HL-60 (cell line): ENCODE results near the gene BSG.
A peak's percentile ranks its signal among the peaks of the same experiment; 100 is the strongest.

Experiments
- DNase-seq, 2 experiments: peaks; one replicate each; pipeline ENCODE4 v3.0.0-alpha.2; 2010 to 2020; ENCODE audit warnings: low read depth in 1 of 2, low spot score in 1 of 2
- H3K27ac ChIP-seq: fragments of 250-450 bp; sonication (Bioruptor Pico); replicated peaks from 2 replicates; pipeline ENCODE4 v1.5.1; 2020; ENCODE audit warnings: mild to moderate bottlenecking, moderate library complexity
- H3K27me3 ChIP-seq: fragments of 250-450 bp; sonication (Bioruptor Pico); 2 replicates; pipeline ENCODE4 v1.5.1; 2021; ENCODE audit warnings: mild to moderate bottlenecking, moderate library complexity; ENCODE audit not compliant: insufficient read depth, poor library complexity, severe bottlenecking
- H3K4me3 ChIP-seq: replicated peaks from 2 replicates; pipeline ENCODE4 v1.5.1; 2011; ENCODE audit warnings: mild to moderate bottlenecking, control low read depth, low read length; ENCODE audit not compliant: insufficient read depth
- GABPA ChIP-seq: IDR thresholded peaks from 2 replicates; pipeline ENCODE4 v1.6.1; 2012; ENCODE audit warnings: low read depth
- POLR2AphosphoS5 ChIP-seq: IDR thresholded peaks from 2 replicates; pipeline ENCODE4 v1.6.1; 2012; ENCODE audit warnings: low read depth
- SPI1 ChIP-seq: IDR thresholded peaks from 2 replicates; pipeline ENCODE4 v1.6.1; 2012; ENCODE audit warnings: low read depth, mild to moderate bottlenecking, borderline replicate concordance
- TF ChIP-seq, protein P1 (sequence below): IDR thresholded peaks from 2 replicates; pipeline ENCODE4 v1.6.1; 2012; ENCODE audit warnings: low read depth; ENCODE audit not compliant: insufficient replicate concordance
- TF ChIP-seq, protein P2 (sequence below): IDR thresholded peaks from one replicate; pipeline ENCODE4 v1.5.1; 2011; ENCODE audit warnings: low read length, control low read depth, inconsistent platforms; ENCODE audit not compliant: insufficient read depth

BSG gene

DNA sequence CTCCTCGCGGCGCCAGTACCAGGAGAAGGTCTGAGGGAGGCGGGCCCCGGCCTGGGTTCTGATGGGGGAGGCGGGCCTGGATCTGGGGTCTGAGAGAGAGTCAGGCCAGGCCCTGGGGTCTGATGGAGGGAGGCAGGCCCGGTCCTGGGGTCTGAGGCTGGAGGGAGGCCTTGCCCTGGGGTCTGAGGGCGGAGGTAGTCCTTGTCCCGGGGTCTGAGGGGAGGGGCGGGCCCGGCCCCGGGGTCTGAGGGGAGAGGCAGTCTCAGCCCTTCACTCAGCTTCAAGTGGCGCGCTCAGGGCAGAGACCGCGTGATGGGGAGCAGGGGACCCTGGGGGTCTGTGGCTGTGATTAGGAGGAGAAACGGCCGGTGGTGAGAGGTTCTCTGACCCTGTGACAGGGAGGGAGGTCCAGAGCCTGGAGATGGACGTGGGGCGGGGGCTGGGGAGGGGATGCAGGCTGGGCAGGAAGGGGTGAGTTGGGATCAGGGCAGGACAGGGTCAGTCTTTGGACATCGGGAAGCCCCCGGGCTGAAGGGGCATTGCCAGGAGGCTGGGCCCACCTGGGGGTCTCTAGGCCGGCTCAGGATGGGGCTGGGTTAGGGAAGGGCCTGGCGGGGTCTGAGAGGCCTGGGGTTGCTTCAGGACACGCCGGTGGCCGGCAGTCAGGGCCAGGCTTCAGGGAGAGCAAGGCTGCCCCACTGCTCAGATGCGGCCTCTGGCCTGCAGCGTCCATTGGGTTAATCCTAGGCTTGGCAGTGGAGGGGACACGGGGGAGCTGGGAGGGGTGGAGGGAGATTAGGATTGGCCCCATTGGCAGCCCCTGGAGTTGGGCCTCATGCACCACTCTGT, 36.0 kb downstream of the BSG start:
- no peak overlapping the region for H3K4me3 ChIP-seq
- TF ChIP-seq GABPA = no peak
- TF ChIP-seq, protein P1, sequence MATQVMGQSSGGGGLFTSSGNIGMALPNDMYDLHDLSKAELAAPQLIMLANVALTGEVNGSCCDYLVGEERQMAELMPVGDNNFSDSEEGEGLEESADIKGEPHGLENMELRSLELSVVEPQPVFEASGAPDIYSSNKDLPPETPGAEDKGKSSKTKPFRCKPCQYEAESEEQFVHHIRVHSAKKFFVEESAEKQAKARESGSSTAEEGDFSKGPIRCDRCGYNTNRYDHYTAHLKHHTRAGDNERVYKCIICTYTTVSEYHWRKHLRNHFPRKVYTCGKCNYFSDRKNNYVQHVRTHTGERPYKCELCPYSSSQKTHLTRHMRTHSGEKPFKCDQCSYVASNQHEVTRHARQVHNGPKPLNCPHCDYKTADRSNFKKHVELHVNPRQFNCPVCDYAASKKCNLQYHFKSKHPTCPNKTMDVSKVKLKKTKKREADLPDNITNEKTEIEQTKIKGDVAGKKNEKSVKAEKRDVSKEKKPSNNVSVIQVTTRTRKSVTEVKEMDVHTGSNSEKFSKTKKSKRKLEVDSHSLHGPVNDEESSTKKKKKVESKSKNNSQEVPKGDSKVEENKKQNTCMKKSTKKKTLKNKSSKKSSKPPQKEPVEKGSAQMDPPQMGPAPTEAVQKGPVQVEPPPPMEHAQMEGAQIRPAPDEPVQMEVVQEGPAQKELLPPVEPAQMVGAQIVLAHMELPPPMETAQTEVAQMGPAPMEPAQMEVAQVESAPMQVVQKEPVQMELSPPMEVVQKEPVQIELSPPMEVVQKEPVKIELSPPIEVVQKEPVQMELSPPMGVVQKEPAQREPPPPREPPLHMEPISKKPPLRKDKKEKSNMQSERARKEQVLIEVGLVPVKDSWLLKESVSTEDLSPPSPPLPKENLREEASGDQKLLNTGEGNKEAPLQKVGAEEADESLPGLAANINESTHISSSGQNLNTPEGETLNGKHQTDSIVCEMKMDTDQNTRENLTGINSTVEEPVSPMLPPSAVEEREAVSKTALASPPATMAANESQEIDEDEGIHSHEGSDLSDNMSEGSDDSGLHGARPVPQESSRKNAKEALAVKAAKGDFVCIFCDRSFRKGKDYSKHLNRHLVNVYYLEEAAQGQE = no peak
- TF ChIP-seq, protein P2, sequence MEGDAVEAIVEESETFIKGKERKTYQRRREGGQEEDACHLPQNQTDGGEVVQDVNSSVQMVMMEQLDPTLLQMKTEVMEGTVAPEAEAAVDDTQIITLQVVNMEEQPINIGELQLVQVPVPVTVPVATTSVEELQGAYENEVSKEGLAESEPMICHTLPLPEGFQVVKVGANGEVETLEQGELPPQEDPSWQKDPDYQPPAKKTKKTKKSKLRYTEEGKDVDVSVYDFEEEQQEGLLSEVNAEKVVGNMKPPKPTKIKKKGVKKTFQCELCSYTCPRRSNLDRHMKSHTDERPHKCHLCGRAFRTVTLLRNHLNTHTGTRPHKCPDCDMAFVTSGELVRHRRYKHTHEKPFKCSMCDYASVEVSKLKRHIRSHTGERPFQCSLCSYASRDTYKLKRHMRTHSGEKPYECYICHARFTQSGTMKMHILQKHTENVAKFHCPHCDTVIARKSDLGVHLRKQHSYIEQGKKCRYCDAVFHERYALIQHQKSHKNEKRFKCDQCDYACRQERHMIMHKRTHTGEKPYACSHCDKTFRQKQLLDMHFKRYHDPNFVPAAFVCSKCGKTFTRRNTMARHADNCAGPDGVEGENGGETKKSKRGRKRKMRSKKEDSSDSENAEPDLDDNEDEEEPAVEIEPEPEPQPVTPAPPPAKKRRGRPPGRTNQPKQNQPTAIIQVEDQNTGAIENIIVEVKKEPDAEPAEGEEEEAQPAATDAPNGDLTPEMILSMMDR = no peak
- TF ChIP-seq POLR2AphosphoS5 = no peak
- no peak for TF ChIP-seq SPI1
- H3K27ac ChIP-seq = peak overlapping the region; percentile 59
- DNase-seq = no peak
- no peaks in the 10 kb centered on the region for H3K27me3 ChIP-seq

DNA sequence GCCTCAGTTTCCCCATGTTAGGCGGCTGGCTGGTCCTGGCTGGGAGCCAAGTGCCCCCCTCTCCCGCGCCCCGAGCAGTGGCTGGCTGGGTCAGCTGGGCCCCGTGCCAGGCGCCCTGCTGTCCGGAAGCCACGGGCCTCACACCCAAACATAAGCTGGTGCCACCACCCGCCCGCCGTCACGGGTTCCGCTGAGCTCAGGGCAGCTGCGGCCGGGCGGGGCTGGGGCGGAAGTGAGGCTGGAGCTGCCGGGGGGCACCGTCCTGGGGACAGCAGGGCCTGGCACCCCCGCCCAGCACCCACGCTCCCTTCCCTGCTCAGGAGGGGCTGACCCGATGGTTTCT, 36.6 kb downstream of the BSG start:
- Histone ChIP-seq H3K27me3 (no peaks in the 10 kb centered on the region), H3K27ac (peak overlapping the region; percentile 59), H3K4me3 (no peak overlapping the region)
- TF ChIP-seq, protein P2 = no peak
- TF ChIP-seq POLR2AphosphoS5 = peak; percentile 37; the same call in 1 of the 2 replicates
- TF ChIP-seq SPI1 = peak; percentile 63; the same call in 1 of the 2 replicates
- TF ChIP-seq GABPA = peak; percentile 62
- TF ChIP-seq, protein P1 = no peak
- peak in 1 of 2 experiments; percentile 75 for DNase-seq

DNA sequence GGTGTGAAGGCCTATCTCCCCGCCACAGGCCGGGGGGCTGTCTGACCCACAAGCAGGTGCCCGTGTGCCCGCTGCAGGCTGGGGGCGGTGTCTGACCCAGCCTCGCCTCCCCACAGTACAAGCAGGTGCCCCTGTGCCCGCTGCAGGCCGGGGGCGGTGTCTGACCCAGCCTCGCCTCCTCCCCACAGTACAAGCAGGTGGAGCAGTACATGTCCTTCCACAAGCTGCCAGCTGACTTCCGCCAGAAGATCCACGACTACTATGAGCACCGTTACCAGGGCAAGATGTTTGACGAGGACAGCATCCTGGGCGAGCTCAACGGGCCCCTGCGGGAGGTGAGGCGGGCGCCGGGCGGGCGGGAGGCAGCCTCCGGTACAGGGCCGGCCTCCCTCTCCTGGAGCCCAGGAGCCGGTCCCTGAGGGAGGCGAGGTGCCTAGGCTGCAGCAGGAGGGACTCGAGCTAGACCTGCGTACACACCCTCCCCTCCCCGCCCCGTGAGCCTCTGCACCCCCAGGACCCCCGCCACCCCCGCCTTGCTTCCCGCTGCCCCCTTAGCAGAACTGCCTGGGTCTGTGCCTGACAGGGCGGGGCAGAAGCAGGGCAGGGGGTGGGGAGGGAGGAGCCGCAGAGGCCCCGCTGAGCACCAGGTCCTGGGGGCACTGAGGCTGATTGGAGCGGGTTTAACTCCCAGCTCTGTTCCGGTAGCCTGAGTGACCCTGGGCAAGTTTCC, 37.8 kb downstream of the BSG start:
- Histone ChIP-seq H3K27me3 (no peaks in the 10 kb centered on the region), H3K27ac (peak overlapping the region; percentile 64), H3K4me3 (peak overlapping the region; percentile 18; the same call in 1 of the 2 replicates)
- peak in 1 of 2 experiments; percentile 67 for DNase-seq
- TF ChIP-seq, protein P1 = no peak
- TF ChIP-seq SPI1 (no peak), POLR2AphosphoS5 (no peak), GABPA (no peak)
- TF ChIP-seq, protein P2 = no peak
